ENCODE results near the gene ELFN1.
"Not testable (repeated sequence)": the region's sequence is repeated elsewhere in the genome, so short reads cannot be mapped to it uniquely, and the experiment has no call there.

The ELFN1 gene

GRCh38 chr7:1762238-1762945 lies 92.3 kb downstream of the ELFN1 start:
- no peak for DNase-seq

- DNase-seq: no peak
These were observed 93.0 kb downstream of the ELFN1 start for GRCh38 chr7:1763033-1763432.

GRCh38 chr7:1763911-1764310 lies 93.8 kb downstream of the ELFN1 start:
- not testable (repeated sequence) for DNase-seq

GRCh38 chr7:1765336-1765735 lies 95.3 kb downstream of the ELFN1 start:
- no peak for DNase-seq

GRCh38 chr7:1767524-1767923 lies 97.4 kb downstream of the ELFN1 start:
- DNase-seq: no peak

GRCh38 chr7:1768832-1769231 lies 98.8 kb downstream of the ELFN1 start:
- DNase-seq: no peak

GRCh38 chr7:1769286-1770200 lies 99.5 kb downstream of the ELFN1 start:
- DNase-seq: no peak

- DNase-seq: no peak
These were observed 100.3 kb downstream of the ELFN1 start for GRCh38 chr7:1770331-1770730.

GRCh38 chr7:1775389-1775788 lies 105.3 kb downstream of the ELFN1 start:
- no peak for DNase-seq

- DNase-seq: no peak
These were observed 107.0 kb downstream of the ELFN1 start for GRCh38 chr7:1777122-1777521.

- DNase-seq: no peak
These were observed 109.4 kb downstream of the ELFN1 start for GRCh38 chr7:1779445-1779844.

GRCh38 chr7:1781369-1781768 lies 111.3 kb downstream of the ELFN1 start:
- DNase-seq: no peak

GRCh38 chr7:1785839-1786238 lies 115.8 kb downstream of the ELFN1 start:
- no peak for DNase-seq

GRCh38 chr7:1787241-1787640 lies 117.2 kb downstream of the ELFN1 start:
- no peak for DNase-seq

GRCh38 chr7:1787681-1788235 lies 117.7 kb downstream of the ELFN1 start:
- DNase-seq: no peak

- DNase-seq: no peak
These were observed 124.9 kb downstream of the ELFN1 start for GRCh38 chr7:1794888-1795542.
